Jurkat, Clone E6-1 (cell line): ENCODE results near the gene NTM.

Experiments
- DNase-seq: peaks from one replicate; pipeline ENCODE4 v3.0.0-alpha.2; 2011; ENCODE audit warnings: low read depth, low spot score
- H3K4me3 ChIP-seq: 2 replicates; pipeline ENCODE4 v1.5.1; 2011; ENCODE audit warnings: mild to moderate bottlenecking, low read length, control low read depth, moderate library complexity

NTM gene

GRCh38 chr11:132096132-132096825 is 725.9 kb downstream of the NTM start:
- no peak overlapping the region for H3K4me3 ChIP-seq
- DNase-seq: no peak

DNA sequence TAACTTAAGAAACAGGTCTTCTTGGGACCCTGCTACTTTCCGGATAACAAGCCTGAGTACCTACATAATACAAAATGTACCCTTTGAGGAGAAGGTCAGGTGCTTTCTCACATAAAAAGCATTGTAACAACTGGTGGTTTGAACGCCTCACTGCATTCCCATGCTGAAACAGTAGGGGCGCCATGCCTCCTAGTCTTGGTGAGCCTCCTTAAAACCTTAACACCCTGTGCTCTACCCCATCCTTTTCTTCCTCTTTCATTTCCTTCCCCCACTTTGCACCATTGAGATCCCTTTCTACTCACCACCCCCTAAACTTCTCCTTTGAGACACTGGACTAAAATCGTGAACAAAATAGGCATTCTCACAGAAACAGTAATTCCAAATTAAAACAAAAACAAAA is 729.3 kb downstream of the NTM start:
- DNase-seq: peak; percentile 45
- no peak overlapping the region for H3K4me3 ChIP-seq

- no peak overlapping the region for H3K4me3 ChIP-seq
- DNase-seq: no peak
These were observed 730.2 kb downstream of the NTM start for GRCh38 chr11:132100583-132100982.

DNA sequence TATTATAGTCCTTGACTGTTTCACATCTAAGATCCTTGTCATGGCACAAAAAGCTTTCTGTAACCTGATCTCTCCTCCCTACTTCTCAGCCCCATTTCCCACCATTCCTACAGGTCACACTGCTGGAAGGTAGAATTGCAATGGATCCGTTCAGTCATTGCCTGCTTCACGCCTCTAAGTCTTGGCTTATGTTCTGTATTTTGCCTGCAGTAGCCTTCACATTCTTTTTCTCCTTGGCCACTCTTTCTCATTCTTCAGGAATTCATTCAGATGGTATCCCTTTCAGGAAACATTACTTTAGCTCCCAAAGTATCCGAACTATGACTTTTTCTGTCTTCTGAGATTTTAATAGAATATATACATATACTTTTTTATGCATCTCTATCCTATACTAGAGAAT is 731.5 kb downstream of the NTM start:
- DNase-seq: no peak
- no peak overlapping the region for H3K4me3 ChIP-seq

GRCh38 chr11:132103021-132103420 is 732.6 kb downstream of the NTM start:
- no peak for DNase-seq
- H3K4me3 ChIP-seq: no peak overlapping the region

DNA sequence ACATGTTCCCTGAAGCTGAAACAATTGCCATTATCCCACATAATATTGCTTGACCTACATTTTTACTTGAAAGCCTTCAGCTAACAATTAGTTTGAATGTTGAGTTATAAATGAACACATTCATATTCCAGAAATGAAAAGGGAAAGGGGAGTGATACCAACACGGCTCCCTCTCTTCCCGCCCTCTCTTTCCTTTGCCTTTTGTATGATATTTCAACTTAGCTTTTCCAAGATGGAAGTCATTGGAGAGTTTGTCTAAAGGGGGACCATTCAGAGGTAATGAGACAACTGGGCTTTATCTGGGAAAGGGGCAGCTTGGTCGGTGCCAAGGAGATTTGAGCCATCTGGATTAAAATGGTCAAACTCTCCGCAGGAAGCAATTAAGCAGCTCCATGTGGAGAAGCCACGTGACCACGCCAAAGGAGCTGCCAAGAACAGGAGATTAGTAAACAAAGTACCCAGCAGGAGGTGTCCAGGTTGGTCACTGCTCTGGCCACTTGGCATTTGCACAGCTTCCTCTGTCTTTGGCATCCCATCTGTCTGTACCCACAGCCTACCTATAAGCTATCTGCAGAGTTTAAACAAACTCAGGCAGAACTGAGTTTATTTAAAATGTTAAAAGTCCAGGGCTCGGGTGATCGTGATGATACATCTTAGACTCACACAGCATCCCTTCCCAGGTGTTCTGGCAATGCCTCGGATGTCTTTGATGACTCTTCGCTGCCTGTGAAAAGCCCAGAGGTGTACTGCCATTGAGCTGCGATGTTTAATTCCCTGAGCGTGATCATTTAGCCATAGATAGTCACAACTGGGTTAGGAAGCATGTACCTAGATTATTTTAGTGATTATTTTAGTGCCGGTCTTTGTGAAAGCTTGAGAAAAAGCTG is 735.9 kb downstream of the NTM start:
- DNase-seq: no peak
- no peak overlapping the region for H3K4me3 ChIP-seq

GRCh38 chr11:132111316-132111715 is 740.9 kb downstream of the NTM start:
- no peak overlapping the region for H3K4me3 ChIP-seq
- DNase-seq: no peak

GRCh38 chr11:132111838-132112237 is 741.4 kb downstream of the NTM start:
- no peak overlapping the region for H3K4me3 ChIP-seq
- DNase-seq: no peak

- H3K4me3 ChIP-seq: no peak overlapping the region
- DNase-seq: no peak
These were observed 742.4 kb downstream of the NTM start for GRCh38 chr11:132112846-132113245.

GRCh38 chr11:132114185-132114584 is 743.8 kb downstream of the NTM start:
- H3K4me3 ChIP-seq: no peak overlapping the region
- DNase-seq: no peak

GRCh38 chr11:132114743-132115142 is 744.3 kb downstream of the NTM start:
- no peak for DNase-seq
- H3K4me3 ChIP-seq: no peak overlapping the region

DNA sequence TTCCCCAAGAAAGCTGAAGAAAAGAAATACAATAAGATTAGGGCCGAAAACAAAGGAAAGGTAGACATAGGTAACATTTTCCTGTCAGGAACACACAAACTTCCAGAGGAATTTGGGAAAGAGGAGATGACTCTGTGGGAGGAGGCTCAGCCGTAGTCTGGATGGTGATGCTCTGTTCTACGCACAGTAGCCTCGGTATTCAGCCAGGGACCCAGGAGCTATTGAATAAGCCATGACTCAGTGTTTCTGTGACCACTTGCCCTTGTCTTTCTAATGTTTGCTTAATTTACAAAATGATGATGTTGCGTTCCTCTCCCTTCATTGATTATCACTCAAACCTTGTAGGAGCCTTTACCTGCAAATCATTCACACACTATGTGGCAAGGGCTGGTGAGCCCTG is 745.0 kb downstream of the NTM start:
- no peak for DNase-seq
- no peak overlapping the region for H3K4me3 ChIP-seq

DNA sequence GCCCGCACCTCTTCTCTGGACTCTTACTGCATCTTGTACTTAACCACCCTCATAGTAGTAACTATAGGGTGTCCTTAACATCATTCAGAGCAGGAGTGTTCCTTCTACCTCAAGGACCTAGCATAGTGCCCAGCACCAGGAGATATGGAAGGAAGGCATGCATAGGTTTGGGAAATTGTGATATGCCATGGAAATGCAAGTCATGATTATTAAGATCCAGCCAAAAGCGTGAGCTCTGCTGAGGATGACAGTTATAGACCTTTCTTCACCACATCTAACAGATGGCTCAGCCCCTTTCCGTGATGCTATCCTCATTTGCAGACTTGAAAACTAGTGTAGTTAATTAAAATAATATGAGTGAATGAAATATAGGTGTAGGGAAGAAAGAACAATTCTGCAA is 746.1 kb downstream of the NTM start:
- no peak for DNase-seq
- H3K4me3 ChIP-seq: no peak overlapping the region

GRCh38 chr11:132118661-132119060 is 748.2 kb downstream of the NTM start:
- H3K4me3 ChIP-seq: no peak overlapping the region
- DNase-seq: no peak

GRCh38 chr11:132119573-132119972 is 749.2 kb downstream of the NTM start:
- H3K4me3 ChIP-seq: no peak overlapping the region
- DNase-seq: no peak

GRCh38 chr11:132122735-132123134 is 752.3 kb downstream of the NTM start:
- H3K4me3 ChIP-seq: no peak overlapping the region
- DNase-seq: no peak

GRCh38 chr11:132123449-132123848 is 753.0 kb downstream of the NTM start:
- no peak overlapping the region for H3K4me3 ChIP-seq
- DNase-seq: no peak

GRCh38 chr11:132123854-132124835 is 753.7 kb downstream of the NTM start:
- DNase-seq: no peak
- H3K4me3 ChIP-seq: no peak overlapping the region
